Breast epithelium (tissue), 4 donors: ENCODE measurements around the gene WTIP. TPM values are rescaled to one million over a fixed set of nuclear protein-coding genes. Genes with fewer than 3 reads are reported as not detected.

Experiments used
- DNase-seq, 2 donors: peaks; one replicate each; pipeline ENCODE4 v3.0.0-alpha.2; 2019; ENCODE audit warnings: low spot score in 2 of 2
- H3K27ac ChIP-seq, 2 donors: fragments of 200-600 bp; sonication (generic) in 1 of 2; one replicate each; pipeline ENCODE4 v1.5.1; 2016 to 2019; ENCODE audit warnings: mild to moderate bottlenecking in 1 of 2
- H3K27me3 ChIP-seq, 2 donors: fragments of 200-600 bp; sonication (generic) in 1 of 2; one replicate each; pipeline versions ENCODE4 v1.5.1 to v1.6.0; 2017 to 2019; ENCODE audit warnings: control low read depth in 1 of 2, mild to moderate bottlenecking in 1 of 2
- H3K36me3 ChIP-seq: fragments of 200-600 bp; one replicate; pipeline ENCODE4 v1.5.1; 2019
- H3K4me1 ChIP-seq, 2 donors: fragments of 200-600 bp; sonication (generic); one replicate each; pipeline ENCODE4 v1.5.1; 2016 to 2019; ENCODE audit warnings: control low read depth in 1 of 2
- H3K4me3 ChIP-seq, 3 donors: fragments of 200-600 bp; sonication (generic); 1 replicate in 2 of 3; 2 replicates in 1 of 3; pipeline ENCODE4 v1.5.1; 2016 to 2019; ENCODE audit warnings: mild to moderate bottlenecking in 3 of 3, moderate library complexity in 2 of 3
- H3K9me3 ChIP-seq, 2 donors: fragments of 200-600 bp; sonication (generic) in 1 of 2; one replicate each; pipeline ENCODE4 v1.5.1; 2016 to 2019; ENCODE audit warnings: control low read depth in 1 of 2
- CTCF ChIP-seq, 3 donors: fragments of 450-650 bp; IDR thresholded peaks; one replicate each; pipeline ENCODE4 v1.5.1; 2016 to 2017; ENCODE audit warnings: antibody characterized with exemption in 3 of 3, mild to moderate bottlenecking in 3 of 3, moderate library complexity in 3 of 3
- POLR2A ChIP-seq: fragments of 450-650 bp; IDR thresholded peaks from one replicate; pipeline ENCODE4 v1.6.1; 2016; ENCODE audit warnings: antibody characterized with exemption, mild to moderate bottlenecking, moderate library complexity
- POLR2AphosphoS5 ChIP-seq, 3 donors: sonication (generic); formaldehyde crosslinking; IDR thresholded peaks; one replicate each; pipeline ENCODE4 v1.6.1; 2017; ENCODE audit warnings: antibody characterized with exemption in 3 of 3
- intact Hi-C: fragments of 100-400 bp; cut with DNase I; formaldehyde crosslinking; loops from one replicate; pipeline ENCODE4 v1.15.1; 2023; ENCODE audit warnings: low total_unique reads
- total RNA-seq, 3 donors: library from RNA; depleted of rRNA; stranded (reverse); fragments of >200 nt; gene quantifications; one replicate each; pipeline ENCODE4 v1.1.0, GENCODE V29; 2016

WTIP gene
- total RNA-seq, 3 donors from 2014 or later, result 11.9 to 20.6 (median 14.9) TPM

GRCh38 chr19:34512254-34512822 is 30.8 kb downstream of the WTIP start:
- no peak overlapping the region for H3K27ac ChIP-seq
- H3K9me3 ChIP-seq, result peaks cover 0 to 9% of the 10 kb centered on the region in 2 donors
- DNase-seq, result no peak
- TF ChIP-seq CTCF (IDR thresholded peaks at IDR 0.05) (no peak), POLR2AphosphoS5 (IDR thresholded peaks at IDR 0.05) (no peak), POLR2A (no peak)
- H3K4me3 ChIP-seq, result no peak overlapping the region
- H3K36me3 ChIP-seq, result no peaks in the 10 kb centered on the region
- intact Hi-C loops, result no loop called here
- H3K4me1 ChIP-seq, result no peaks in the 10 kb centered on the region
- no peaks in the 10 kb centered on the region for H3K27me3 ChIP-seq

- Histone ChIP-seq H3K27me3 (no peaks in the 10 kb centered on the region), H3K9me3 (peaks cover 0 to 9% of the 10 kb centered on the region in 2 donors), H3K4me1 (no peaks in the 10 kb centered on the region), H3K27ac (no peak overlapping the region), H3K4me3 (no peak overlapping the region), H3K36me3 (no peaks in the 10 kb centered on the region)
- DNase-seq, result no peak
- intact Hi-C loops, result no loop called here
- no peak for TF ChIP-seq POLR2AphosphoS5 (IDR thresholded peaks at IDR 0.05)
- no peak for TF ChIP-seq POLR2A
- TF ChIP-seq CTCF (IDR thresholded peaks at IDR 0.05), result no peak
These were observed 32.2 kb downstream of the WTIP start for GRCh38 chr19:34513767-34514166.

GRCh38 chr19:34519602-34520001 is 38.0 kb downstream of the WTIP start:
- Histone ChIP-seq H3K4me1 (no peaks in the 10 kb centered on the region), H3K36me3 (no peaks in the 10 kb centered on the region), H3K27ac (no peak overlapping the region), H3K9me3 (no peaks in the 10 kb centered on the region), H3K4me3 (no peak overlapping the region), H3K27me3 (no peaks in the 10 kb centered on the region)
- TF ChIP-seq POLR2A (no peak), POLR2AphosphoS5 (IDR thresholded peaks at IDR 0.05) (no peak), CTCF (IDR thresholded peaks at IDR 0.05) (no peak)
- DNase-seq, result no peak
- intact Hi-C loops, result no loop called here

- Histone ChIP-seq H3K9me3 (no peaks in the 10 kb centered on the region), H3K4me3 (no peak overlapping the region), H3K4me1 (no peaks in the 10 kb centered on the region), H3K36me3 (no peaks in the 10 kb centered on the region), H3K27ac (no peak overlapping the region), H3K27me3 (no peaks in the 10 kb centered on the region)
- TF ChIP-seq CTCF (IDR thresholded peaks at IDR 0.05) (no peak), POLR2A (no peak), POLR2AphosphoS5 (IDR thresholded peaks at IDR 0.05) (no peak)
- no peak for DNase-seq
- intact Hi-C loops, result no loop called here
These were observed 41.9 kb downstream of the WTIP start for GRCh38 chr19:34523408-34523807.

GRCh38 chr19:34525001-34525400 is 43.4 kb downstream of the WTIP start:
- TF ChIP-seq POLR2A, result no peak
- no peak for TF ChIP-seq CTCF (IDR thresholded peaks at IDR 0.05)
- TF ChIP-seq POLR2AphosphoS5 (IDR thresholded peaks at IDR 0.05), result no peak
- no peak for DNase-seq
- H3K9me3 ChIP-seq, result no peaks in the 10 kb centered on the region
- no peaks in the 10 kb centered on the region for H3K27me3 ChIP-seq
- H3K4me3 ChIP-seq, result no peak overlapping the region
- no peaks in the 10 kb centered on the region for H3K36me3 ChIP-seq
- intact Hi-C loops, result no loop called here
- H3K4me1 ChIP-seq, result no peaks in the 10 kb centered on the region
- no peak overlapping the region for H3K27ac ChIP-seq
